ENCODE results near the gene IL17RB.

GRCh38 chr3:53837331-53837730, 9.0 kb upstream of the IL17RB start:
- TF ChIP-seq EZH2phosphoT487 (IDR thresholded peaks at IDR 0.05; ENCODE audit: borderline replicate concordance, low read length) (no peak), CTCF (IDR thresholded peaks at IDR 0.05; ENCODE audit: low read depth, low read length, poor library complexity, severe bottlenecking) (no peak)

Data from DOHH2 (cell line).